ENCODE measurements around the gene SMAD5.

Gene SMAD5

GRCh38 chr5:136149891-136150290 lies 17.2 kb downstream of the SMAD5 start:
- no peak for TF ChIP-seq FOXP2 (optimal IDR thresholded peaks at IDR 0.05; ENCODE audit: borderline replicate concordance, extremely low read depth, extremely low read length, insufficient read depth)
- TF ChIP-seq SIN3A (IDR thresholded peaks at IDR 0.05; ENCODE audit: borderline replicate concordance, insufficient read depth, low read length): no peak
- no peak for TF ChIP-seq REST (IDR thresholded peaks at IDR 0.05; ENCODE audit: insufficient read depth in 1 of 2, low read depth in 2 of 2, low read length in 2 of 2)
- TF ChIP-seq TAF1 (IDR thresholded peaks at IDR 0.05; ENCODE audit: borderline replicate concordance, insufficient read depth, low read length): no peak
- TF ChIP-seq POLR2AphosphoS5 (IDR thresholded peaks at IDR 0.05; ENCODE audit: low read depth, low read length): no peak

- TF ChIP-seq TAF1 (IDR thresholded peaks at IDR 0.05; ENCODE audit: borderline replicate concordance, insufficient read depth, low read length): no peak
- no peak for TF ChIP-seq FOXP2 (optimal IDR thresholded peaks at IDR 0.05; ENCODE audit: borderline replicate concordance, extremely low read depth, extremely low read length, insufficient read depth)
- TF ChIP-seq SIN3A (IDR thresholded peaks at IDR 0.05; ENCODE audit: borderline replicate concordance, insufficient read depth, low read length): no peak
- TF ChIP-seq POLR2AphosphoS5 (IDR thresholded peaks at IDR 0.05; ENCODE audit: low read depth, low read length): no peak
- no peak for TF ChIP-seq REST (IDR thresholded peaks at IDR 0.05; ENCODE audit: insufficient read depth in 1 of 2, low read depth in 2 of 2, low read length in 2 of 2)
These were observed 21.1 kb downstream of the SMAD5 start for GRCh38 chr5:136153581-136154236.

GRCh38 chr5:136155078-136155477 lies 22.4 kb downstream of the SMAD5 start:
- no peak for TF ChIP-seq FOXP2 (optimal IDR thresholded peaks at IDR 0.05; ENCODE audit: borderline replicate concordance, extremely low read depth, extremely low read length, insufficient read depth)
- TF ChIP-seq REST (IDR thresholded peaks at IDR 0.05; ENCODE audit: insufficient read depth in 1 of 2, low read depth in 2 of 2, low read length in 2 of 2): no peak
- no peak for TF ChIP-seq TAF1 (IDR thresholded peaks at IDR 0.05; ENCODE audit: borderline replicate concordance, insufficient read depth, low read length)
- no peak for TF ChIP-seq SIN3A (IDR thresholded peaks at IDR 0.05; ENCODE audit: borderline replicate concordance, insufficient read depth, low read length)
- TF ChIP-seq POLR2AphosphoS5 (IDR thresholded peaks at IDR 0.05; ENCODE audit: low read depth, low read length): no peak

- TF ChIP-seq FOXP2 (optimal IDR thresholded peaks at IDR 0.05; ENCODE audit: borderline replicate concordance, extremely low read depth, extremely low read length, insufficient read depth): no peak
- TF ChIP-seq SIN3A (IDR thresholded peaks at IDR 0.05; ENCODE audit: borderline replicate concordance, insufficient read depth, low read length): no peak
- no peak for TF ChIP-seq REST (IDR thresholded peaks at IDR 0.05; ENCODE audit: insufficient read depth in 1 of 2, low read depth in 2 of 2, low read length in 2 of 2)
- TF ChIP-seq POLR2AphosphoS5 (IDR thresholded peaks at IDR 0.05; ENCODE audit: low read depth, low read length): no peak
- TF ChIP-seq TAF1 (IDR thresholded peaks at IDR 0.05; ENCODE audit: borderline replicate concordance, insufficient read depth, low read length): no peak
These were observed 23.1 kb downstream of the SMAD5 start for GRCh38 chr5:136155761-136156160.

Data from PFSK-1 (cell line).